Lower lobe of right lung (tissue), 2 donors: Measurements from ENCODE around the gene RAD51B. TPM values are rescaled to one million over a fixed set of nuclear protein-coding genes. Genes with fewer than 3 reads are reported as not detected.
A peak's percentile ranks its signal among the peaks of the same experiment; 100 is the strongest.

Experiments
- ATAC-seq, 2 donors: fragments of 200-7000 bp; cut with Tn5 transposase; one replicate each; pipeline ENCODE4 v1.9.1; 2020 to 2022; ENCODE audit warnings: mild to moderate bottlenecking in 2 of 2, moderate library complexity in 2 of 2
- DNase-seq: peaks from one replicate; pipeline ENCODE4 v3.0.0-alpha.2; 2020
- H3K27ac ChIP-seq: fragments of 200-600 bp; one replicate; pipeline ENCODE4 v1.8.0; 2022
- H3K27me3 ChIP-seq: fragments of 200-600 bp; one replicate; pipeline ENCODE4 v1.8.0; 2022; ENCODE audit warnings: low read depth
- H3K36me3 ChIP-seq: fragments of 200-600 bp; one replicate; pipeline ENCODE4 v1.8.0; 2022; ENCODE audit warnings: mild to moderate bottlenecking
- H3K4me1 ChIP-seq: fragments of 200-600 bp; one replicate; pipeline ENCODE4 v1.8.0; 2022
- H3K4me3 ChIP-seq: fragments of 200-600 bp; one replicate; pipeline ENCODE4 v1.8.0; 2022; ENCODE audit warnings: mild to moderate bottlenecking
- H3K9me3 ChIP-seq: fragments of 200-600 bp; one replicate; pipeline ENCODE4 v1.8.0; 2022
- intact Hi-C: fragments of 100-400 bp; cut with DNase I; formaldehyde crosslinking; loops from one replicate; pipeline ENCODE4 v1.11.0; 2022
- total RNA-seq: library from RNA; stranded (reverse); fragmentation: NEBNext Ultra II Directional; extraction: Animal tissue kit (Norgen Biotek cat#: 25700); gene quantifications from one replicate; pipeline ENCODE4 v1.2.1, GENCODE V29; 2021
- TF ChIP-seq, protein P1 (sequence below): fragments of 200-600 bp; IDR thresholded peaks from one replicate; pipeline ENCODE4 v1.8.0; 2022; ENCODE audit warnings: antibody characterized with exemption, mild to moderate bottlenecking
- donor health status: DM: no; HTN: yes; CAD: no; lungs with severe emphysema.

The RAD51B gene
- total RNA-seq, 1 donor from 2014 or later, result 22.2 TPM

- Histone ChIP-seq H3K4me3 (no peak overlapping the region), H3K27me3 (no peaks in the 10 kb centered on the region), H3K9me3 (no peaks in the 10 kb centered on the region), H3K27ac (no peak overlapping the region), H3K36me3 (no peaks in the 10 kb centered on the region), H3K4me1 (peaks cover 57% of the 10 kb centered on the region)
- TF ChIP-seq, protein P1, sequence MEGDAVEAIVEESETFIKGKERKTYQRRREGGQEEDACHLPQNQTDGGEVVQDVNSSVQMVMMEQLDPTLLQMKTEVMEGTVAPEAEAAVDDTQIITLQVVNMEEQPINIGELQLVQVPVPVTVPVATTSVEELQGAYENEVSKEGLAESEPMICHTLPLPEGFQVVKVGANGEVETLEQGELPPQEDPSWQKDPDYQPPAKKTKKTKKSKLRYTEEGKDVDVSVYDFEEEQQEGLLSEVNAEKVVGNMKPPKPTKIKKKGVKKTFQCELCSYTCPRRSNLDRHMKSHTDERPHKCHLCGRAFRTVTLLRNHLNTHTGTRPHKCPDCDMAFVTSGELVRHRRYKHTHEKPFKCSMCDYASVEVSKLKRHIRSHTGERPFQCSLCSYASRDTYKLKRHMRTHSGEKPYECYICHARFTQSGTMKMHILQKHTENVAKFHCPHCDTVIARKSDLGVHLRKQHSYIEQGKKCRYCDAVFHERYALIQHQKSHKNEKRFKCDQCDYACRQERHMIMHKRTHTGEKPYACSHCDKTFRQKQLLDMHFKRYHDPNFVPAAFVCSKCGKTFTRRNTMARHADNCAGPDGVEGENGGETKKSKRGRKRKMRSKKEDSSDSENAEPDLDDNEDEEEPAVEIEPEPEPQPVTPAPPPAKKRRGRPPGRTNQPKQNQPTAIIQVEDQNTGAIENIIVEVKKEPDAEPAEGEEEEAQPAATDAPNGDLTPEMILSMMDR, result no peak
- intact Hi-C loops, result no loop called here
- no peak for DNase-seq
- ATAC-seq, result no peak
These were observed 643.1 kb downstream of the RAD51B start for GRCh38 chr14:68462683-68463082.

DNA sequence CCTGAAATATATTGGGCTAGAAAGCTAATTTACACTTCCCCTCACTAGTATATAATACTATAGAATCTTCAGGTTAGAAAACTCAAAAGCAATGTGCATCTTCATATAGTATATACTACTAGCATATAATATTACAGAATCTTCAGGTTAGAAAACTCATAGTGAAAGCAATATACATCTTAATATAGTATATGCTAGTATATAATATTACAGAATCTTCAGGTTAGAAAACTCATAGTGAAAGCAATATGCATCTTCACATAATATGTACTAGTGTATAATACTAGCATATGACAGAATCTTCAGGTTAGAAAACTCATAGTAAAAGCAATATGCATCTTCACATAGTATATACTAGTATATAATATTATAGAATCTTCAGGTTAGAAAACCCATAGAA lies 643.7 kb downstream of the RAD51B start:
- Histone ChIP-seq H3K4me1 (peaks cover 61% of the 10 kb centered on the region), H3K27me3 (no peaks in the 10 kb centered on the region), H3K27ac (no peak overlapping the region), H3K4me3 (no peak overlapping the region), H3K9me3 (no peaks in the 10 kb centered on the region), H3K36me3 (no peaks in the 10 kb centered on the region)
- ATAC-seq (no peak), DNase-seq (no peak)
- intact Hi-C loops, result no loop called here
- TF ChIP-seq, protein P1, result no peak

DNA sequence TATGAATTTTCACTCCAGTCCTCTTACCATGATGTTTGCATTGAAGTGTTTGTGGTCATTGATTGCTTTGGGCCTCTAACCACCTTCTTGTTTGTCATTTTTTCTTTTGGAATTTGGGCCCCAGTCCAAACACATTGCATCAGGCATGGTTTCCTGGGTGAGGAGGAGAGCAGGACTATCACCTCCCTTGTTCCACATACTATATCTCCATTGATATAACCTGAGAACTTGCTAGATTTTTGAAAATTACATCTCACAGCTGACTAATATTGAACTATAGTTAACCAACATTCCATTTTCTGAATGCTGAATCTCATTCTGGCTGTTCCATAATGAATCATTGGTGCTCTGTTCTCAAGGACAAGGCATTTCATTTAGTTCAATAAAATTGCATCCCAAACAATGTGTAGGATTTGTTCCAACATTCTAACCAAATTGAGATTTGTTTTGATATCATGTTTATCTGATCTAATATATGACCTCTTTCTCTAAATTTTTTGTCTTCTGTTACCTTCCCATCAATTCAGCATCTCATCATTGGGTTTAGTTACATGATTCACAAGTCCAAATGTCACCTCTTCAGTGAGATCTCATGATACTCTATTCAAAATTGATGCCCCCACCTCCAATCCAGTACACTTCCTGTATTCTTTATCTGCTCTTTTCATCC lies 644.3 kb downstream of the RAD51B start:
- ATAC-seq (no peak), DNase-seq (no peak)
- Histone ChIP-seq H3K9me3 (no peaks in the 10 kb centered on the region), H3K4me1 (peaks cover 60% of the 10 kb centered on the region), H3K4me3 (no peak overlapping the region), H3K36me3 (no peaks in the 10 kb centered on the region), H3K27ac (no peak overlapping the region), H3K27me3 (no peaks in the 10 kb centered on the region)
- TF ChIP-seq, protein P1, result no peak
- intact Hi-C loops, result no loop called here

DNA sequence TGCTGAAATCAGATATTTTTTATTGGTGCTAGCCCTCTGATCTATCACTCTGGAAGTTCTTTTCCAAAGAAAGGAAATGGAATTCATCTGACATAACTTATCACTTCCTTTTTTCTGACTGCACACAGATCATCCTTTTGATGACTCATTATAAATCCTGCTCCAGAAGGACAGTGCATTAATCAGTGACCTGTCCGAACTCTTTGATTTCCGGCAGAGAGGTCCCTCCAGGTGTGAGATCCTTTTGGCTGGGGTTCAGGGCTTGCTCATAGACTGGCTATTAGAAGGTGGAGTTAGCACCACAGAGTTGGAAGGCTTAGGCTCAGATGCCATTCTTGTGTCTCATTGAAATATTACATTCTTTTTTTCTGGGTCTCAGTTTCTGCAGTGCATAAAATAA lies 645.1 kb downstream of the RAD51B start:
- Histone ChIP-seq H3K27me3 (no peaks in the 10 kb centered on the region), H3K4me1 (peaks cover 56% of the 10 kb centered on the region), H3K9me3 (no peaks in the 10 kb centered on the region), H3K27ac (no peak overlapping the region), H3K36me3 (no peaks in the 10 kb centered on the region), H3K4me3 (no peak overlapping the region)
- TF ChIP-seq, protein P1, result no peak
- intact Hi-C loops, result no loop called here
- DNase-seq, result no peak
- no peak for ATAC-seq

- ATAC-seq (peak; percentile 67 to 80), DNase-seq (no peak)
- no peaks in the 10 kb centered on the region for H3K36me3 ChIP-seq
- H3K9me3 ChIP-seq, result no peaks in the 10 kb centered on the region
- peaks cover 52% of the 10 kb centered on the region for H3K4me1 ChIP-seq
- no peaks in the 10 kb centered on the region for H3K27me3 ChIP-seq
- peak overlapping the region; percentile 50 for H3K27ac ChIP-seq
- H3K4me3 ChIP-seq, result no peak overlapping the region
- intact Hi-C loops, result no loop called here
- TF ChIP-seq, protein P1, result no peak
These were observed 647.0 kb downstream of the RAD51B start for GRCh38 chr14:68466491-68466977.
